H1 (cell line): ENCODE data around the gene RIN2. TPM values are rescaled to one million over a fixed set of nuclear protein-coding genes. Genes with fewer than 3 reads are reported as not detected.

Experiments
- CHD1 ChIP-seq: IDR thresholded peaks from 2 replicates; pipeline ENCODE4 v1.6.1; 2012; ENCODE audit warnings: low read depth, low read length, improper control_type of control experiment
- CHD2 ChIP-seq: IDR thresholded peaks from 2 replicates; pipeline ENCODE4 v1.6.1; 2012; ENCODE audit warnings: low read length, improper control_type of control experiment
- KDM5A ChIP-seq: fragments of 200-600 bp; IDR thresholded peaks from 2 replicates; pipeline ENCODE4 v1.7.1; 2012; ENCODE audit warnings: mild to moderate bottlenecking, low read length, inconsistent platforms, mixed read lengths
- RNF2 ChIP-seq: fragments of 200-900, 300-1000 bp; sonication (generic); IDR thresholded peaks from 2 replicates; pipeline ENCODE4 v1.7.1; 2016; ENCODE audit warnings: borderline replicate concordance, low read depth, mild to moderate bottlenecking, antibody characterized with exemption, low read length; ENCODE audit not compliant: poor library complexity, severe bottlenecking; ENCODE audit errors: missing control alignments
- SRF ChIP-seq: IDR thresholded peaks from 2 replicates; pipeline ENCODE4 v1.6.1; 2011; ENCODE audit warnings: mild to moderate bottlenecking, low read depth, low read length, moderate library complexity
- TCF12 ChIP-seq: IDR thresholded peaks from 2 replicates; pipeline ENCODE4 v1.6.1; 2011; ENCODE audit warnings: low read depth, mild to moderate bottlenecking, low read length
- polyA plus RNA-seq, 7 experiments: library from polyadenylated mRNA; depleted of rRNA in 3 of 7; stranded (reverse) in 5 of 7; unstranded in 2 of 7; fragments of >200 nt in 5 of 7; fragments of 200-250 nt in 2 of 7; gene quantifications; 1 replicate in 5 of 7; 2 replicates in 1 of 7; 4 replicates in 1 of 7; pipeline versions ENCODE4 v1.2.1 to v1.2.3, GENCODE V29; 2011 to 2013; ENCODE audit warnings: missing spikeins in 2 of 7, mixed read lengths in 2 of 7
- total RNA-seq: library from RNA; stranded (reverse); fragmentation: NEBNext Ultra II Directional; extraction: Animal tissue kit (Norgen Biotek cat#: 25700); gene quantifications from 2 replicates; pipeline ENCODE4 v1.2.1, GENCODE V29; 2021

Gene RIN2
- total and polyA plus RNA-seq, 2 of the 8 experiments (the other 6 are each of a cell fraction or from before 2014, with no cell fraction given): 0.20 to 1.3 TPM

DNA sequence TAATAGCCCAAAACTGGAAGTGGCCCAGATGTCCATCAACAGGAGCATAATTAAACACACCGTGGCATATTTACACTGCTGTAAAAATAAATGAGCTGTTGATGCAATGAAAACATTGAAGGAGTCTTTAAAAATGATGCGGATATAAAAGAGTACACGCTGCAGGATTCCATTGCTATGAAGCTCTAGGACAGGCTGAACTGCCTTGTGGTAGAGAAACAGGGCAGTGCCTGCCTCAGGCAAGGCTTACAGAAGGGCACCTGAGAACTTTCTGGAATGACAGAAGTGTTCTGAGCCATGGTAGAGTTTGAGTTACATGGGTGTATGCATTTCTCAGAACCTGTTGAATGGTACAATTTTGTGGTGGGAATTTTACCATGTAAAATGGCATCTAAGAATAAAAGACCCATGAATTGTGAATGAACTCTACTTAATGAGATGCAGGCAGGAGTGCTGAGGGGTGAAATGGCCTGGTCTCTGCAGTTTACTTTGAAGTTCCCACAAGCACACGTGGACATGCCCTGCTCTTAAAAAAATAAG is 45.3 kb upstream of the RIN2 start (continued):
- no peak for TF ChIP-seq SRF
- TF ChIP-seq CHD1: no peak
- no peak for TF ChIP-seq KDM5A
- no peak for TF ChIP-seq TCF12
- TF ChIP-seq CHD2: no peak
- no peak for TF ChIP-seq RNF2
